ENCODE data around the gene NUDT14.

Gene NUDT14

DNA sequence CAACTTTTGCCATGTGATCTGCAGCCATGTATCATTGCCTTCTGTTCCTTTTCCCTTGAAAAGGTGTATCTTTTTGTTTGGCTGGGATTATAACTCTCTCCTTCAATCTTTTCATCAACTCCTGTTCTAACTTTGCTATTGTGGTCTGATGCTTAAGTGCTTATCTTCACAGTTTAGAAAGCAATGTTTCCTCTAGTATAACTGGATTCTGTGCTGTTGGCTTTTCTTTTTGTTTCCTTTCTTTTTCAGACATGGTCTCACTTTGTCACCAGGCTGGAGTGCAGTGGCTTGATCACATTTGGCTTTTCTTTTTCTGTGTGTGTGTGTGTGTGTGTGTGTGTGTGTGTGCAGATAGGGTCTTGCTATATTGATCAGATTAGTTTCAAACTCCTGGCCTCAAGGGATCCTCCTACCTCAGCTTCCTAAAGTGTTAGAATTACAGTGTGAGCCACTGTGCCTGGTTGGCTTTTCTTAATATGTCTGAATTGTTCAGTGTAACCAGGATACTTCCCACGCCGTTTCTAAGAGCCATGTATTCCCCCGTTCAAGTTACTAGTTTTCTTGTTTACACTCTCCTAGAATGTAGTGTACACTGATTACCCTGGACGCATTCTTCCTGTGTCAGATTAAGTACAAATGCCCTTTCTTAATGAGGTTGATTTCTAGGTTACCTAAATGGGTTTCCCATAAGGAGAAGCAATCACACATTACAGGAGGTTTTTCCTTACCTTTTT is 48.0 kb downstream of the NUDT14 start:
- DNase-seq (ENCODE audit: low spot score): no peak

DNA sequence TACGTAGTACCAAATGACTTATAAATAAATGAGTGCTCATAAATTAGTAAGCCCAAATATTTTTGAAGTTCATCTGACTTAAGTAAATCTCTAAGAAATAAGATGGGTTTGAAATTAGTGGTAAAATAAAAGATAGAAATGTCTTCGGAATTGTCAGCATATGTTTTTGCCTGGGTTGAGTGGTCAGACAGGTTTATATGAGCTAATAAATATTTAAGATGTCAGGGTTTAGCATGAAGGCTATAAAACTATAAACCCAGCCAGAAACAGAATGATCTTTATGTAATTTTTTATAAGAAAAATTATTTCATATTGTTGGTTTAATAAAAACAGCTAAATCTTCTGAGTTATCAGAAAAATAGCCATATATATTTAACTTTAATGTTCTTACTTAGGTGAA is 49.9 kb downstream of the NUDT14 start:
- DNase-seq (ENCODE audit: low spot score): no peak

DNA sequence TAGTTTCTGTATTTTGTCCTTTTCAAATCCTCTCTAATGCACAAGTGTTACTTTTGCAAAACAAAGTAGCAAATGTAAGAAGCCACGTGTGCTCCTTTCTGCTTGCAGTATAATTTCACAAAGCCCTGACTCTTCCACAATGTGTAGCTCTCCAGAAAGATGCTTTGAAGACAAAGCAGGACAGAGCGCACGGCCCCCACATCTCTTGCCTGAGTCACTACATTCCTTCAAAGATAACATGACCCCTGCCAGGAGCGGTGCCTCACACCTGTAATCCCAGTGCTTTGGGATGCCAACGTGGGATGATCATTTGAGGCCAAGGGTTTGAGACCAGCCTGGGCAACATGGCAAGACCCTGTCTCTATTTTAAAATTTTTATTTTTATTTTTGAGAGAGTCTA is 53.1 kb downstream of the NUDT14 start:
- DNase-seq (ENCODE audit: low spot score): no peak

DNA sequence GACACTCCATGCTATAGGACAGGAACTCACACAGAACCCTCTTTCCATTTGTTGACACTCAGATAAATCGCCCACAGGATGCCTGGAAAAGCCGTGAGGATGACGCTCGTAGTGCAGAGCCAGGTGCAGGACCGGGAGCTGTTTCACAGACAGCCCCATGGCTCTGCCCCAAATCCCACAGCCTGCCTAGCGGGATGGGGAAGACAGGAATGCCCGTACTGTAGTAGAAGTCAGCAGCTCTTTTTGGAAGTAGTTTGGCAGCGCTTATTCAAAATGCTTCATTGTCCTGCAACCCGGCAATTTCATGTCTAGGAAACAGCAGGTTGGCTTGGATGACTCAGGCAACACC is 54.2 kb downstream of the NUDT14 start:
- no peak for DNase-seq (ENCODE audit: low spot score)

DNA sequence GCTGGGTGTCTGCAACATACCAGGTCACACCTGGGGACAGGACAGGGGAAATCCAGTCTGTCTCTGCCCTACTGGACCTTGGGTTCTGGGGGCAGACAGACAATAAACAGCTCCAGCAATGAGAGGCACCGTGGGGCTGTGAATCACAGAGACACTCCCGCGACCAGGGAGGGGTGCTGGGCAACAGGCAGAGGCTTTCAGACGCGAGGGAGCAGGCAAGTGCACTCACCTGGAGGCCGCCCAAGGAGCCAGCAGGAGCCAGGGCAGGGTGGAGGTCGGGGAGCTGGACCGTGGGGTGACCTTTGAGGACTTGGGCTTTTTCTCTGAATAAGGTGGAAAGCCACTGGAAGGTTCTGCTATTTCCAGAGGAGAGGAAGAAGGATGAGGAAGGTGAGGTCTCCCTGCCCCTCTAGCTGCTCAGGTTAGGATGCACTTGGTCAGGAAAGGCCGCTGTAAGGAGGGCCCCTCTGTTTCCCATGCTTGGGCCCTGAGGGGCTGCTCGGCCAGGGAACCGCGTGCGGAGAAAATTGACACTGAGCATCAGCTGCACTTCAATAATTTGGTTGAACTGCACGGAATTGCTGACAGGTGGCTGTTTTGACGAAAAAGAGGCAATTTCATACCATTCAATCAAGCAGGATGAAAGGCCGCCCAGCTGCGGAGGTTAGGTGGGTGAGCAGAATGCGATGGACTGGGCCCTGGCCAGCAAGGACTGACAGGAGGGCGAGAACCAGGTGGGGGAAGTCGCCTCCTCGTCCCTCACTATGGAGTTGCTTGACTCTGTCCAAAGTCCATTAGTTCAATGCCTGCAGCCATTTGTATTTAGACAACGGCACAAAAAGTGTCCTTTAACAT is 54.8 kb downstream of the NUDT14 start:
- DNase-seq (ENCODE audit: low spot score): no peak

DNA sequence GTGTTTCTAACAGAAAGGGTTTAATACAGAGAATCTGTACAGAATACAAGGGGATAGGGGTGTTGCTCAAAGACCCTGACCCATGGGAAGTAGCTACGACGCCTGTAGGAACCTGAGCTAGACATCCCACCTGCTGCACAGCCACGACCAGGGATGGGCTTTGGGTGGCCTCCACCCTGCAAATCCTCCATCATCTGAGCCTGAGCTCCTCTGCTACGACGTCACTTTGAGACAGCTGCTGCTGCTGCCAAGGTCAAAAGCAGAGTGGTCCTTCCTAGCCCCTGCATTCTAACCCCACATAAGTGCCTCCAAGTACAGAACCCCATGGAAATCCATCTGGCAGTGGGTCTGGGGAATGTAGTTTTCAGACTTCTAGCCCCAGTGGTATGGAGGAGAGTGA is 56.3 kb downstream of the NUDT14 start:
- DNase-seq (ENCODE audit: low spot score): no peak

DNA sequence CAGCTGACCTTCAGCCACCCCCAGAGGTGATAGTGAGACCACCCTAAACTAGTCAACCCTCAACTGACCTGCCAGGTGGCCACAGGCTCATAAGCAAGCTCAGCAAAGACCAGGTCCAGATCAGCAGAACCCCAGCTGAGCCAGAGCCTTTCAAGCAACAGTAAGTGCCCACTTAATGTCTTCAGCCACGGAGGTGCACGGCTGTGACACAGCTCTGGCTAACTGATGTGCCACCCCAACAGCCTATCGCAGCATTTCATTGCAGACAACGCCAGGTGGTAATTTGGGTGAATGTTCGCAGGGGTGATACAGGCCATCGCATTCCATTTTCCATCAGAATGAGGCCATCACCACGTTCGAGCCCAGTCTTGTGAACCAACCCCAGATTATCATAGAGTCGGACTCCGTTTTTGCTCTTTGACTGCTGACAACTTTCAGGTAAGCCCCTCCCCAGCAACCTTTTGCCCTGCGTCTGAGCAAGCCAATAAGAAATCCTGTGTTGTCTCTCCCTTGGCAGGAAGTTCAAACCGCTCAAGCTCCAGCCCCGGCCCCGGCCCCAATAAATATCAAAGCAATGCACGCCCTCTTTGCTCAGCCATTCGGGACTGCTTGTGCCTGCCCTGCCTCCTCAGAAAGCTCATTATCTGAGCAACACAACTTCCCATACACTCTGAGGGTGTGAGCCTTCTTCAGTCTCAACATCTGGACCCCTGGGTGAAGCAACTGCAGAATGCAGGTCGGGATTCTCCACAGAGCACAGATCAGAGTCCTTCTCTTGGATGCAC is 56.9 kb downstream of the NUDT14 start:
- DNase-seq (ENCODE audit: low spot score): no peak

DNA sequence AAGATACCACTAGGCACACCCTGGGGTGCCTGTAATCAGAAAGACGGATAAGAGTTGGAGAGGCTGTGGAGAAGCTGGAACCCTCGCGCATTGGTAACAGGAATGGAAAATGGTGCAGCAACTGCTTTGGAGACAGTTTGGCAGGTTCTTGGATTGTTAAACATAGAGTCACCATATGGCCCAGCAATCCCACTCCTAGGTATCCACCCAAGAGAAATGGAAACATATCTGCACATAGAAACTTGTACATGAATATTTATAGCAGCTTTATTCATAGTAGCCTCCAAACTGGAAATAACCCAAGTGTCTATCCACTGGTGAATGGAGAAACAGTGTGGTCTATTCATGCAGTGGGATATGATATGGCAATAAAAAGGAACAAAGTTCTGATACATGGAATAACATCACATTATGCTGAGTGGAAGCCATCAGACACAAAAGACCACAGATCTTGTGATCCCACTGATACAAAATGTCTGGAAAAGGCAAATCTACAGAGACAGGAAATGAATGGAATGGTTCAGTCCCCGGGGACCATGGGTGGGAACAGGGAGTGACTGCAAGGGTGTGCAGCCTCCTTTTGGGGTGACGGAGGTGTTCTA is 57.9 kb downstream of the NUDT14 start:
- DNase-seq (ENCODE audit: low spot score): no peak
